HEK293T (cell line): ENCODE measurements around the gene CHML.

Experiments used
- ARNT ChIP-seq: fragments of 450-650 bp; IDR thresholded peaks from 2 replicates; pipeline ENCODE4 v1.6.1; 2017; ENCODE audit warnings: mild to moderate bottlenecking
- FOXA1 ChIP-seq: fragments of 450-650 bp; IDR thresholded peaks from 2 replicates; pipeline ENCODE4 v1.6.1; 2016; ENCODE audit warnings: mild to moderate bottlenecking
- FOXK2 ChIP-seq: fragments of 450-650 bp; IDR thresholded peaks from 2 replicates; pipeline ENCODE4 v1.6.1; 2016; ENCODE audit warnings: mild to moderate bottlenecking
- FOXM1 ChIP-seq: fragments of 450-650 bp; IDR thresholded peaks from 2 replicates; pipeline ENCODE4 v1.6.1; 2017; ENCODE audit warnings: mild to moderate bottlenecking, borderline replicate concordance
- L3MBTL2 ChIP-seq: fragments of 450-650 bp; conservative IDR thresholded peaks from 2 replicates; pipeline ENCODE4 v1.6.1; 2016; ENCODE audit warnings: mild to moderate bottlenecking
- NFRKB ChIP-seq: fragments of 450-650 bp; IDR thresholded peaks from 2 replicates; pipeline ENCODE4 v1.6.1; 2016; ENCODE audit warnings: mild to moderate bottlenecking, moderate library complexity
- SUZ12 ChIP-seq: fragments of 450-650 bp; IDR thresholded peaks from 2 replicates; pipeline ENCODE4 v1.6.1; 2016; ENCODE audit warnings: mild to moderate bottlenecking
- TARDBP ChIP-seq: fragments of 450-650 bp; IDR thresholded peaks from 2 replicates; pipeline ENCODE4 v1.6.1; 2016

- no peak for TF ChIP-seq L3MBTL2
- TF ChIP-seq ARNT = no peak
- TF ChIP-seq SUZ12 = no peak
- no peak for TF ChIP-seq FOXA1
- TF ChIP-seq NFRKB = no peak
- TF ChIP-seq FOXM1 = no peak
- TF ChIP-seq FOXK2 = no peak
- no peak for TF ChIP-seq TARDBP
Observed at GRCh38 chr1:241639623-241640148, 483 bp downstream of the CHML start.
